ENCODE results near the gene NEU3. TPM values are rescaled to one million over a fixed set of nuclear protein-coding genes. Genes with fewer than 3 reads are reported as not detected.
"Not testable (repeated sequence)": the region's sequence is repeated elsewhere in the genome, so short reads cannot be mapped to it uniquely, and the experiment has no call there.

Gene NEU3
- total RNA-seq, 4 donors from 2014 or later, result 10.9 to 50.0 (median 13.3) TPM

- no peak for DNase-seq
- H3K4me1 ChIP-seq, result no peaks in the 10 kb centered on the region
- no peaks in the 10 kb centered on the region for H3K27me3 ChIP-seq
- H3K27ac ChIP-seq, result no peak overlapping the region
- no peaks in the 10 kb centered on the region for H3K36me3 ChIP-seq
- no peak for TF ChIP-seq CTCF (IDR thresholded peaks at IDR 0.05)
- no peak for TF ChIP-seq POLR2A (IDR thresholded peaks at IDR 0.05)
- H3K4me3 ChIP-seq, result no peak overlapping the region
- intact Hi-C loops (cut with DNase I; ENCODE audit: low total_unique reads), result no loop called here
- no peaks in the 10 kb centered on the region for H3K9me3 ChIP-seq
Observed at GRCh38 chr11:75040167-75040770, 51.5 kb downstream of the NEU3 start.

- H3K27ac ChIP-seq, result no peak overlapping the region
- H3K4me1 ChIP-seq, result no peaks in the 10 kb centered on the region
- DNase-seq, result no peak
- intact Hi-C loops (cut with DNase I; ENCODE audit: low total_unique reads), result no loop called here
- TF ChIP-seq POLR2A (IDR thresholded peaks at IDR 0.05) (no peak), CTCF (IDR thresholded peaks at IDR 0.05) (no peak)
- no peaks in the 10 kb centered on the region for H3K9me3 ChIP-seq
- H3K27me3 ChIP-seq, result no peaks in the 10 kb centered on the region
- H3K36me3 ChIP-seq, result no peaks in the 10 kb centered on the region
- no peak overlapping the region for H3K4me3 ChIP-seq
Observed at GRCh38 chr11:75041263-75041662, 52.5 kb downstream of the NEU3 start.

- intact Hi-C loops (cut with DNase I; ENCODE audit: low total_unique reads); H3K27me3 ChIP-seq; H3K4me1 ChIP-seq; H3K4me3 ChIP-seq; DNase-seq; H3K27ac ChIP-seq; H3K9me3 ChIP-seq; H3K36me3 ChIP-seq: not testable (repeated sequence)
Observed at GRCh38 chr11:75041821-75042220, 53.1 kb downstream of the NEU3 start.

GRCh38 chr11:75044381-75045170 is 55.8 kb downstream of the NEU3 start:
- H3K27me3 ChIP-seq; H3K36me3 ChIP-seq; H3K4me1 ChIP-seq; DNase-seq; intact Hi-C loops (cut with DNase I; ENCODE audit: low total_unique reads); H3K9me3 ChIP-seq; H3K4me3 ChIP-seq; H3K27ac ChIP-seq: not testable (repeated sequence)

- intact Hi-C loops (cut with DNase I; ENCODE audit: low total_unique reads); H3K36me3 ChIP-seq; H3K4me3 ChIP-seq; H3K27ac ChIP-seq; H3K9me3 ChIP-seq; H3K4me1 ChIP-seq; H3K27me3 ChIP-seq; DNase-seq: not testable (repeated sequence)
Observed at GRCh38 chr11:75046668-75047067, 57.9 kb downstream of the NEU3 start.

GRCh38 chr11:75047191-75047590 is 58.5 kb downstream of the NEU3 start:
- TF ChIP-seq POLR2A (IDR thresholded peaks at IDR 0.05), result no peak
- no peak for DNase-seq
- Histone ChIP-seq H3K4me1 (no peaks in the 10 kb centered on the region), H3K27ac (no peak overlapping the region), H3K9me3 (no peaks in the 10 kb centered on the region), H3K4me3 (no peak overlapping the region), H3K36me3 (no peaks in the 10 kb centered on the region), H3K27me3 (no peaks in the 10 kb centered on the region)
- intact Hi-C loops (cut with DNase I; ENCODE audit: low total_unique reads), result no loop called here

- DNase-seq; H3K4me3 ChIP-seq; intact Hi-C loops (cut with DNase I; ENCODE audit: low total_unique reads); H3K27ac ChIP-seq; H3K4me1 ChIP-seq; H3K9me3 ChIP-seq; H3K36me3 ChIP-seq; H3K27me3 ChIP-seq: not testable (repeated sequence)
Observed at GRCh38 chr11:75049501-75050266, 61.0 kb downstream of the NEU3 start.
